RCC 7860 (cell line): ENCODE results near the gene CUBN.
A peak's percentile ranks its signal among the peaks of the same experiment; 100 is the strongest.

ENCODE experiments used
- DNase-seq: peaks from one replicate; pipeline ENCODE4 v3.0.0-alpha.2; 2015; ENCODE audit warnings: low spot score
- FAIRE-seq: peaks from 2 replicates; lab custom pipeline; 2012; peaks lifted over from hg19 to GRCh38; lab: Jason Lieb, UNC

Gene CUBN

GRCh38 chr10:16999665-17000451 lies 129.8 kb downstream of the CUBN start:
- FAIRE-seq = peak; percentile 31
- DNase-seq = peak; percentile 34

GRCh38 chr10:16996530-16996964 lies 133.1 kb downstream of the CUBN start:
- FAIRE-seq (peak; percentile 75), DNase-seq (peak; percentile 43)

- DNase-seq (peak; percentile 25), FAIRE-seq (no peak)
These were observed 133.6 kb downstream of the CUBN start for GRCh38 chr10:16995867-16996529.

GRCh38 chr10:16993186-16993585 lies 136.4 kb downstream of the CUBN start:
- FAIRE-seq (no peak), DNase-seq (no peak)

- DNase-seq (no peak), FAIRE-seq (no peak)
These were observed 136.9 kb downstream of the CUBN start for GRCh38 chr10:16992611-16993119.

- FAIRE-seq = no peak
- DNase-seq = no peak
These were observed 138.6 kb downstream of the CUBN start for GRCh38 chr10:16991011-16991410.

GRCh38 chr10:16989826-16990293 lies 139.8 kb downstream of the CUBN start:
- FAIRE-seq (no peak), DNase-seq (no peak)

- FAIRE-seq (no peak), DNase-seq (no peak)
These were observed 140.7 kb downstream of the CUBN start for GRCh38 chr10:16988900-16989299.

GRCh38 chr10:16987976-16988610 lies 141.5 kb downstream of the CUBN start:
- DNase-seq (no peak), FAIRE-seq (no peak)

GRCh38 chr10:16987206-16987621 lies 142.4 kb downstream of the CUBN start:
- peak; percentile 88 for DNase-seq
- FAIRE-seq = peak; percentile 97

- FAIRE-seq (no peak), DNase-seq (peak; percentile 95)
These were observed 143.0 kb downstream of the CUBN start for GRCh38 chr10:16986406-16987205.

GRCh38 chr10:16986082-16986405 lies 143.6 kb downstream of the CUBN start:
- DNase-seq (no peak), FAIRE-seq (no peak)

- no peak for FAIRE-seq
- no peak for DNase-seq
These were observed 145.4 kb downstream of the CUBN start for GRCh38 chr10:16984242-16984641.

- no peak for FAIRE-seq
- DNase-seq = no peak
These were observed 152.8 kb downstream of the CUBN start for GRCh38 chr10:16976803-16977202.

- no peak for FAIRE-seq
- peak; percentile 42 for DNase-seq
These were observed 154.4 kb downstream of the CUBN start for GRCh38 chr10:16975188-16975587.

GRCh38 chr10:16968416-16969041 lies 161.1 kb downstream of the CUBN start:
- FAIRE-seq = peak; percentile 89

GRCh38 chr10:16967866-16968415 lies 161.7 kb downstream of the CUBN start:
- DNase-seq (no peak), FAIRE-seq (no peak)

More at GRCh38 chr10:16968416-16969041, 161.1 kb downstream of the CUBN start:
- DNase-seq = peak; percentile 87

GRCh38 chr10:16966991-16967865 lies 162.4 kb downstream of the CUBN start:
- FAIRE-seq = no peak
- no peak for DNase-seq
